GM12892 (cell line): Measurements from ENCODE around the gene KIF2C.

Experiments
- POLR2A ChIP-seq: IDR thresholded peaks from 2 replicates; pipeline ENCODE4 v1.6.1; 2011; ENCODE audit warnings: low read depth, low read length, control low read depth
- POLR2AphosphoS5 ChIP-seq: IDR thresholded peaks from 2 replicates; pipeline ENCODE4 v1.6.1; 2011; ENCODE audit warnings: low read depth, low read length, control low read depth

GRCh38 chr1:44695671-44696070 lies 44.0 kb upstream of the KIF2C start:
- TF ChIP-seq POLR2AphosphoS5 (no peak), POLR2A (no peak)
